GM19438 (cell line): ENCODE measurements around the gene ALOX5.
A peak's percentile ranks its signal among the peaks of the same experiment; 100 is the strongest.
"Not testable (repeated sequence)": the region's sequence is repeated elsewhere in the genome, so short reads cannot be mapped to it uniquely, and the experiment has no call there.

Experiments
- ATAC-seq: cut with Tn5 transposase; IDR thresholded peaks from one replicate; pipeline ENCODE4 v1.9.1; 2021; ENCODE audit warnings: low read depth; ENCODE audit not compliant: unreplicated experiment

The ALOX5 gene

GRCh38 chr10:45373576-45374349 is at the start of gene ALOX5:
Gene ALOX5 (plus strand): TSS chr10:45374216. CDS start chr10:45374280, 64 bp downstream.
- ATAC-seq, result peak; percentile 57

DNA sequence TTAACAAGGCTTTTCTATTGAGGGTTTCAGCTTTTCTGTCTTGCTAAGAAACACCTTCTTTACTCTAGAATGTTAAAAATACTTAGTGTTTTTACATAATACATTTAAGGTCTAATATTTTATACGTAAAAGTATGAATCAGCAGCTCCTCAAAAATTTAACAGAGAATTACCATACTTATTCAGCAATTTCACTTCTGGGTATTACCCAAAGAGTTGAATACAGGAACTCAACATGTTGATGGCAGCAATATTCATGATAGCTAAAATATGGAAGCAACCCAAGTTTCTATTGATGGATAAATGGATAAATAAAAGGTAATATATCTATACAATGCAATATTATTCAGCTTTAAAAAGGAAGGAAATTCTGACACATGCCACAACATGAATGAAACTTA is 48.9 kb upstream of the ALOX5 start:
- ATAC-seq, result no peak

- not testable (repeated sequence) for ATAC-seq
Measured at GRCh38 chr10:45326864-45327263, 47.2 kb upstream of the ALOX5 start.

GRCh38 chr10:45331824-45332223 is 42.2 kb upstream of the ALOX5 start:
- not testable (repeated sequence) for ATAC-seq

GRCh38 chr10:45339894-45340293 is 34.1 kb upstream of the ALOX5 start:
- no peak for ATAC-seq

- not testable (repeated sequence) for ATAC-seq
Measured at GRCh38 chr10:45340420-45340819, 33.6 kb upstream of the ALOX5 start.

- ATAC-seq, result not testable (repeated sequence)
Measured at GRCh38 chr10:45346652-45347335, 27.2 kb upstream of the ALOX5 start.

DNA sequence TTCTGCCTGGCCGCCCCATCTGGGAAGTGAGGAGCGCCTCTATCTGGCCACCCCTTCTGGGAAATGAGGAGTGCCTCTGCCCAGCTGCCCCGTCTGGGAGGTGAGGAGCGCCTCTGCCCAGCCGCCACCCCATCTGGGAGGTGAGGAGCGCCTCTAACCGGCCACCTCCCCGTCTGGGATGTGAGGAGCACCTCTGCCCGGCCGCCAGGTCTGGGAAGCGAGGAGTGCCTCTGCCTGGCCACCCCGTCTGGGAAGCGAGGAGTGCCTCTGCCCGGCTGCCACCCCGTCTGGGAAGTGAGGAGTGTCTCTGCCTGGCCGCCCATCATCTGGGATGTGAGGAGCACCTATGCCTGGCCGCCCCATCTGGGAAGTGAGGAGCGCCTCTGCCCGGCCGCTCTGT is 26.6 kb upstream of the ALOX5 start:
- ATAC-seq, result not testable (repeated sequence)

GRCh38 chr10:45348196-45348765 is 25.7 kb upstream of the ALOX5 start:
- not testable (repeated sequence) for ATAC-seq

- ATAC-seq, result no peak
Measured at GRCh38 chr10:45353186-45353585, 20.8 kb upstream of the ALOX5 start.

DNA sequence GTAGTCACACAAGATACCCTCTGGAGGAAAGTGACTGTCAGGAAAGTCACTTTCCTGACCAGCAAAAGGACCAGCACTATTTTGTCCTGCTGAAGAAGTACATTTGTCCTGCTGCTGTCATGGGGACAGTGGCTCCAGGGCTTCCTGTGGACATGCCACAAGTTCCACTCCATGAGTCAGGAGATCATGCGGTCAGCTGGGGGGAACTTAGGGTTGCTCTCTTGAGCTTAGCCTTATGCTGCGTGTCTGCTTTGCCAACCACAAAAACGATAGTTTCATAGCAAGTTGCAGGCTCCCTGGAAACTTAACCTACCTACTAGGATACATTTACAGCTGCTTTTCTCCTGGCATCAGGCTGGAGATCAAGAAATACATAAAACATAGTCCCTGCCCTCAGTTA is 19.8 kb upstream of the ALOX5 start:
- no peak for ATAC-seq

DNA sequence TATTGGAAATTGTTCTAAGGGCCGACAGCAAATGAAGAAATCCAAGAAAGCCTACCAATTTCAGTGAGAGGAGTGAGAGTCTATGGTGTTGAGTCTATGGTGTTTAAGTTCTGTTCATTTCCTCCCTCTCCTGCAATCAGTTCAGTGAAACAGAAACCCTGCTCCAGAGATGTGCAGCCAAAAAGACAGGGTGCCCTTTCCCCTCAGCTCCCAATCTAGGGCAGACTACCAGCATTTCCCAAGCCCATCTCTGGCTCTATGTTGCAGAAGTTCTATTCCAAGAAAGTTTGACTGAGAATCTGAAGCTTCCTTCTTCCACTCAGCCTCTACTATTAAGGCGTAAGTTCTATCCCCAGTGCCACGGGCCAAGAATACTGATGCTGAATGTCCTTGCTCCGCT is 18.5 kb upstream of the ALOX5 start:
- ATAC-seq, result no peak

DNA sequence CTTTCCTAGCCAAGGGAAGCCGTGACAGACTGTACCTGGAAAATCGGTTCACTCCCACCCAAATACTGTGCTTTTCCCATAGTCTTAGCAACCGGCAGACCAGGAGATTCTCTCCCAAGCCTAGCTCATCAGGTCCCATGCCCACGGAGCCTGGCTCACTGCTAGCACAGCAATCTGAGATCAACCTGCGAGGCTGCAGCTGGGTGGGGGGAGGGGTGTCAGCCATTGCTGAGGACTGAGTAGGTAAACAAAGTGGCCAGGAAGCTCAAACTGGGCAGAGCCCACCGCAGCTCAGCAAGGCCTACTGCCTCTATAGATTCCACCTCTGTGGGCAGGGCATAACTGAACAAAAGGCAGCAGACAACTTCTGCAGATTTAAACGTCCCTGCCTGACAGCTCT is 15.1 kb upstream of the ALOX5 start:
- ATAC-seq, result not testable (repeated sequence)

GRCh38 chr10:45361983-45362799 is 11.8 kb upstream of the ALOX5 start:
- not testable (repeated sequence) for ATAC-seq

- not testable (repeated sequence) for ATAC-seq
Measured at GRCh38 chr10:45367643-45368042, 6.4 kb upstream of the ALOX5 start.

DNA sequence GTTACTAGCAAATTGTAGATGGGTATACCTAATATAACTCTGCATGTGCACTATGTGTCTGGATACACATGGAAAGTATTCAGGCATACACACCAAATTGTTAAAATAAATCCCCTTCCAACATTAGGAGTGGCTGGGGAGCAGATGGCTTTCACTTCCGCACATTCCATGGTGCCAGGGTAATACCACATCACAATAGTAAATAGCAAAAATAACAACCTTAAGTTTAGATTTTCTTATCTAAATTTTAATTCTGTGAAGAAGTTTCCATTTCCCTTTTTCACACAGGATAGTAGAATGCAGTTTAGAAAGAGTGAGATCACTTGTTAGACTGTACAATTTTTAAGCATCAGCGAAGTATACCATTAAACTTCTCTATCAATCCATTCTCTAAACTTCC is 5.8 kb upstream of the ALOX5 start:
- ATAC-seq, result no peak

- no peak for ATAC-seq
Measured at GRCh38 chr10:45370202-45370955, 3.6 kb upstream of the ALOX5 start.

DNA sequence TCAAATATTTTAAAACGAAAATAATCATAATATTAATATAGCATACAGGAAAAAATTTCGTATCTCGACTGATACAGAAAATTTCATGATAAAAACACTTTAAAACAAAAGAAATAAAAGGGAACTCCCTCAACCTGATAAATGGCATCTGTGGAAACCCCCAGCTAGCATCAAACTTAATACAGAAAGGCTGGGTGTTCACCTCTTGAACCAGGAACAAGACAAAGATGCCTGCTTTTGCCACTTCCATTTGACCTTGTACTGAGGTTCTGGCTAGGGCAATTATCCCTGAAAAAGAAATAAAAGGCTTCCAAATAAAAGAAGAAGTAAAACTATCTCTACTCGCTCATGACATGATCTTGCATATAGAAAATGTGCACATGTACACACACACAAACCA is 2.5 kb upstream of the ALOX5 start:
- ATAC-seq, result no peak

GRCh38 chr10:45372251-45372951 is 1.6 kb upstream of the ALOX5 start:
- no peak for ATAC-seq
